Measurements from ENCODE around the gene MYO7A. TPM values are rescaled to one million over a fixed set of nuclear protein-coding genes. Genes with fewer than 3 reads are reported as not detected.
A peak's percentile ranks its signal among the peaks of the same experiment; 100 is the strongest.

MYO7A gene
- total RNA-seq, 1 experiment from 2014 or later, result not detected

GRCh38 chr11:77107950-77108349, 20.1 kb upstream of the MYO7A start:
- DNase-seq (ENCODE audit: low read depth), result peak; percentile 85
- in situ Hi-C loops (cut with HindIII; ENCODE audit: low pct_unique_long_range_greater_than_20kb, low sequenced_read_pairs), result no loop called here

DNA sequence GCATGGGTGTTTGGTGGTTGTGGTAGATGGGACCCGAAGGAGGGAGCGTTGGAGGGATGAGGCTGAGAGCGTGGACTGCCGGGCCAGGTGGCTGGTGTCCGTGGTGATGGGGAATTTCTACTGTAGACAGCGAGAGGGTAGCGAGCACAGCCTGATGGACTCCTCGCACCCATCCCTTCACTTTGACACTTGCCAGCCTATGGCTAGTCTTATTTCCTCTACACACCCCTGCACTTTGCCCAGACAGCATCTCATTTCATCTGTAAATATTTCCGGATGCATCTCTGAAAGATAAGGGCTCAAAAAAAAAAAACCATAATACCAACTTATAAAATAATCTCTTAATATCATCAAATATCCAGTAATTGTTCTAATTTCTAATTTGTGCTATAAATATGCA, 19.6 kb upstream of the MYO7A start:
- in situ Hi-C loops (cut with HindIII; ENCODE audit: low pct_unique_long_range_greater_than_20kb, low sequenced_read_pairs), result no loop called here
- DNase-seq (ENCODE audit: low read depth), result no peak

- in situ Hi-C loops (cut with HindIII; ENCODE audit: low pct_unique_long_range_greater_than_20kb, low sequenced_read_pairs), result no loop called here
- no peak for DNase-seq (ENCODE audit: low read depth)
Measured at GRCh38 chr11:77109236-77110019, 18.6 kb upstream of the MYO7A start.

- in situ Hi-C loops (cut with HindIII; ENCODE audit: low pct_unique_long_range_greater_than_20kb, low sequenced_read_pairs), result no loop called here
- no peak for DNase-seq (ENCODE audit: low read depth)
Measured at GRCh38 chr11:77110836-77111235, 17.2 kb upstream of the MYO7A start.

DNA sequence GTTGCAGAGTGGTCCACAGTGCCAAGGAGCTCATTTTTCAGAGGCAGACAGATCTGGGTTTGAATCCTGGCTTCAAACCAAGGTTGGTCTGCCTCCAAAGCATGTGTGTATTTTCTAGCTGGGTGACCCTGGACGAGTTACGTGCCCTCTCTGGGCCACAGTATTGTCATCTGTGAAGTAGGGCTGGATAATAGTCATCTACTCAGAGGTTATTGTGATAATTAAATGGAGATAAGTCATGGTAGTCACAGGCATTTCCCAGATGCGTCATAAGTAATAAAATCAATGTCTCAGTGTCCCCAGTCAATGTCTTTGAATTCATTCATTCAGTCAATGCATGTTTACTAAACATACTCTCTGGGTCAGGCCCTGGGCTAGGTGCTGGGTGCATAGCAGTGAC, 16.8 kb upstream of the MYO7A start:
- in situ Hi-C loops (cut with HindIII; ENCODE audit: low pct_unique_long_range_greater_than_20kb, low sequenced_read_pairs), result no loop called here
- DNase-seq (ENCODE audit: low read depth), result no peak

DNA sequence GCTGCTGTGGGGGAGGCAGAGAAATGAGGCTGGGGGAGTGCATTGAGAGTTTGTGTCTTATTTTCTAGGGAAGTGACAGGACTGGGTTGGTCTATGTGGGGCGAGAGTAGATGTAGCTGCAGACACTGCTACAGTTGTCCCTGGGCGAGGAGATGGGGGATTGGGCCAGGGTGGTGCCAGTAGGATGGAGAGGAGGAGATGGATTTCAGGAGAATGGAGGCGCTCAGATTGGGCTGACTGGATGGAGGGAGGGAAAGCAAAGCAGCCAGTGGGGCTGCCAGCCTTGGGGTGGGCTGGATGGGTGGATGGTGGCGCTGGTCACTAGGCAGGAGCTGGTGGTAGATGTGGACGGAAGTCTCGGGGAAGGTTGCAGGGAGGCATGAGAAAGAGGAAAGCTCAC, 16.1 kb upstream of the MYO7A start:
- DNase-seq (ENCODE audit: low read depth), result no peak
- in situ Hi-C loops (cut with HindIII; ENCODE audit: low pct_unique_long_range_greater_than_20kb, low sequenced_read_pairs), result no loop called here

DNA sequence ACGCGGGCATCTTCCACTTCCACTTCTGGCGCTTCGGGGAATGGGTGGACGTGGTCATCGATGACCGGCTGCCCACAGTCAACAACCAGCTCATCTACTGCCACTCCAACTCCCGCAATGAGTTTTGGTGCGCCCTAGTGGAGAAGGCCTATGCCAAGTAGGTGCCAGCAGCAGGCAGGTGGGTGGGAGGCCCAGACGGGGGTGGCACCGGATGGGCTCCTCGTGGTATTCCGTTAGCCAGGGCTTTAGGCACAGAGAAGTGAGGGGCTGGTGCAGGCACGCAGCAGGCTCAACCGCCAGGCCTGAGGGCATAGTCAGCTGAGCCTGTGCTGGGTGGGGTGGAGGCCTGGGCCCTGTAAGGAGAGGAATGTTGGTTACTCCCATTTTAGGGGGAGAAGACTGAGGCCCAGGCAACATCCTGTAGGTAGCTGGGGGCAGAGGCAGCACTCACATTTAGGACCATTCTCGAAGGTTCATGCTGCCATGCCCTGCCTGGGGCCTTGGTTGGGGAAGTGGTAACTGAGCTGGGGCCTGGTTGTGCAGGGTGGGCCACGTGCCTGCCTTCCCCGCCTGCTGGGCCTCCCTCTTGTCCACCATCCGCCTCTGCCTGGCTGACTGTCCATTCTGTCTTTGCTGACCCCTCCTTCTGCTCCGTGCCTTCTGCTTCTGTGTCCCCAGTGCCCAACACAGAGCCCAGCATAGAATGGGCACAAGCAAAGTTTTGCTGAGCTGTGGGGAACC, 15.2 kb upstream of the MYO7A start:
- in situ Hi-C loops (cut with HindIII; ENCODE audit: low pct_unique_long_range_greater_than_20kb, low sequenced_read_pairs), result no loop called here
- DNase-seq (ENCODE audit: low read depth), result no peak

- peak; percentile 31 for DNase-seq (ENCODE audit: low read depth)
- in situ Hi-C loops (cut with HindIII; ENCODE audit: low pct_unique_long_range_greater_than_20kb, low sequenced_read_pairs), result no loop called here
Measured at GRCh38 chr11:77113382-77114088, 14.5 kb upstream of the MYO7A start.

DNA sequence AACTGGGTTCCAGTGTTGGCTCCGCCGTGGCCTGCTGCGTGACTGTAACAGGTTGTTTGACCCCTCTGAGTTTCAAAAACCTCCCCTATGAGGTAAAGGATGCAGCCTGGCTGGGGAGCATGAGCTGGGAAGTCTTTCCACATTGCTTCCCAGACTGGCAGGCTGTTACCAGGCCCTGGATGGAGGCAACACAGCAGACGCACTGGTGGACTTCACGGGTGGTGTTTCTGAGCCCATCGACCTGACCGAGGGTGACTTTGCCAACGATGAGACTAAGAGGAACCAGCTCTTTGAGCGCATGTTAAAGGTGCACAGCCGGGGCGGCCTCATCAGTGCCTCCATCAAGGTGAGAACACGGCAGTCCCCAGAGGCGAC, 14.0 kb upstream of the MYO7A start:
- in situ Hi-C loops (cut with HindIII; ENCODE audit: low pct_unique_long_range_greater_than_20kb, low sequenced_read_pairs), result no loop called here
- DNase-seq (ENCODE audit: low read depth), result no peak

GRCh38 chr11:77115181-77115611, 12.8 kb upstream of the MYO7A start:
- no peak for DNase-seq (ENCODE audit: low read depth)
- in situ Hi-C loops (cut with HindIII; ENCODE audit: low pct_unique_long_range_greater_than_20kb, low sequenced_read_pairs), result no loop called here

DNA sequence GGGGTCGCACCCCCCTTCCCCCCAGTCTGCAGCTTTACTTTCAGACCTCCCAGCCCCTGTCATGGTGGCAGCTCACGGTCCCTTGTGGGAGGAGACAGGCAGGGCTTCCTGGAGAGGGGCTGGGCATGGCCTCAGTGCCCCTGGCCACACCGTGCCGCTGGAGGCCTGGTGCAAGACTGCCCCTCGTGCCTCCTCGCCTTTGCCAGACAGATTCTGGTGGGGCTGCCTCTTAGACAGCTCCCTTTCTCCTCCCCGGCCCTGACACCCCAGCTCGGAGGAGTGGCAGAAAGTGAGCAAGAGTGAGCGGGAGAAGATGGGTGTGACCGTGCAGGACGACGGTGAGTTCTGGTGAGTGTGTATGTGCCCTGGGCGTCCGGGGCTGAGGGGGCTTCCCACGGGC, 12.1 kb upstream of the MYO7A start:
- no peak for DNase-seq (ENCODE audit: low read depth)
- in situ Hi-C loops (cut with HindIII; ENCODE audit: low pct_unique_long_range_greater_than_20kb, low sequenced_read_pairs), result no loop called here

GRCh38 chr11:77117492-77117891, 10.6 kb upstream of the MYO7A start:
- DNase-seq (ENCODE audit: low read depth), result no peak
- in situ Hi-C loops (cut with HindIII; ENCODE audit: low pct_unique_long_range_greater_than_20kb, low sequenced_read_pairs), result no loop called here

GRCh38 chr11:77118086-77118485, 10.0 kb upstream of the MYO7A start:
- no peak for DNase-seq (ENCODE audit: low read depth)
- in situ Hi-C loops (cut with HindIII; ENCODE audit: low pct_unique_long_range_greater_than_20kb, low sequenced_read_pairs), result no loop called here

DNA sequence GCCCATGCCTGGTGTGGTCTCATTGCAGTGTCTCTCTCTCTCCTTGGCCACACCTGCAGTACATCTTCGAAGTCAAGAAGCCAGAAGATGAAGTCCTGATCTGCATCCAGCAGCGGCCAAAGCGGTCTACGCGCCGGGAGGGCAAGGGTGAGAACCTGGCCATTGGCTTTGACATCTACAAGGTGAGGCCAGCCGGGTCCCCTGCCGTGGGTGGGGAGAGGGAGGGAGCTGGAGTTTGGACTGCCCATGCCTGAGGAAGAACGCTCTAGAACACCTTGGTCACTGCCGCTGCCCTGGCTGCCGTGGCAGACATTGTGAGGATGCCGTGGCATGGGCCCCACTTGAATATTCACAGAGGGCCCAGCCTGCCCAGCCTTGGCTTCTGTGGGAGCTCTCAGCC, 9.1 kb upstream of the MYO7A start:
- in situ Hi-C loops (cut with HindIII; ENCODE audit: low pct_unique_long_range_greater_than_20kb, low sequenced_read_pairs), result no loop called here
- no peak for DNase-seq (ENCODE audit: low read depth)

DNA sequence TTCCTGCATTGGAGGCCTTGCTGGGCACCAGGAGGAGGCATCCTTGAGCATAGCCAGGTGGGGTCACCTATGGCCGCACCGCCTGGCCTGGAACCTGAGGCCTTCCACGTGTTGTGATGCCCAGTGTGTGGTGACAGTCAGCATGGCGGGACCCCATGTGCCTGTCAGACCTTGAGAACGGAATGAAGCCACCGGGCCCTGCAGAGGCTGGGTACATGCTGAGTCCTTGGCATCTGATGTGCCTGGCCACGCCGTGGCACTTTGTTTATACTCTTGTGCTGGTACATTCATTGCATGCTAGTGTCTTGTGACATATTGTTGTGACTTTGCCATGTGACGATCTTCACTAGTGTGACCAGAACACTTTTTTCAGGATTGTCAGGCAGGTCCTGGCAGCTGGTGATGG, 8.5 kb upstream of the MYO7A start:
- DNase-seq (ENCODE audit: low read depth), result no peak
- in situ Hi-C loops (cut with HindIII; ENCODE audit: low pct_unique_long_range_greater_than_20kb, low sequenced_read_pairs), result no loop called here

GRCh38 chr11:77120571-77120970, 7.5 kb upstream of the MYO7A start:
- in situ Hi-C loops (cut with HindIII; ENCODE audit: low pct_unique_long_range_greater_than_20kb, low sequenced_read_pairs), result no loop called here
- DNase-seq (ENCODE audit: low read depth), result no peak

DNA sequence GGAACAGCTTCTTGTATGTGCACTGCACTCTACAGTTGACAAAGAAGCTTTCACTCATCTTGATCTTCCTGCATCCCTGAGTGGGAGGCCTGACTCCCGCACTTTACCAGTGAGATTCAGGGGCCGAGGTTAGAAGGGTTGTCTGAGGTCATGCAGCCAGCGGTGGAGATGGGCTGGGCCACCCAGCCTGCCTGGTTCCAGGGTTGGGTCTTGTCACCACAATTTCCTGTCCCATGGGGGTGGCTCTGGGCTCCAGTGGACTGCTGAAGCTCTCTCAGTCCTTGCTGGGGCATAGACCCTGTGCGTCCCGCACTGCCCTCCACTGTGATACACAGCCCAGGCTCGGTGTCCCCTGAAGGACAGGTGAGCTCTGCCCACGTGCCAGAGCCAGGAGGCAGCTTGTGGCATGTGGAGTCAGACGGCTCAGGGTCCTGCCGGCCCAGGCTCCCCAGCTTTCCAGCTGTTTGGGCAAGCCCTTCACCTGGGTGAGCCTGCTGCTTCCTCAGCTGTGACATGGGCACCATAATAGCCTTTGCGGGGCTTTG, 6.9 kb upstream of the MYO7A start:
- no peak for DNase-seq (ENCODE audit: low read depth)
- in situ Hi-C loops (cut with HindIII; ENCODE audit: low pct_unique_long_range_greater_than_20kb, low sequenced_read_pairs), result no loop called here

DNA sequence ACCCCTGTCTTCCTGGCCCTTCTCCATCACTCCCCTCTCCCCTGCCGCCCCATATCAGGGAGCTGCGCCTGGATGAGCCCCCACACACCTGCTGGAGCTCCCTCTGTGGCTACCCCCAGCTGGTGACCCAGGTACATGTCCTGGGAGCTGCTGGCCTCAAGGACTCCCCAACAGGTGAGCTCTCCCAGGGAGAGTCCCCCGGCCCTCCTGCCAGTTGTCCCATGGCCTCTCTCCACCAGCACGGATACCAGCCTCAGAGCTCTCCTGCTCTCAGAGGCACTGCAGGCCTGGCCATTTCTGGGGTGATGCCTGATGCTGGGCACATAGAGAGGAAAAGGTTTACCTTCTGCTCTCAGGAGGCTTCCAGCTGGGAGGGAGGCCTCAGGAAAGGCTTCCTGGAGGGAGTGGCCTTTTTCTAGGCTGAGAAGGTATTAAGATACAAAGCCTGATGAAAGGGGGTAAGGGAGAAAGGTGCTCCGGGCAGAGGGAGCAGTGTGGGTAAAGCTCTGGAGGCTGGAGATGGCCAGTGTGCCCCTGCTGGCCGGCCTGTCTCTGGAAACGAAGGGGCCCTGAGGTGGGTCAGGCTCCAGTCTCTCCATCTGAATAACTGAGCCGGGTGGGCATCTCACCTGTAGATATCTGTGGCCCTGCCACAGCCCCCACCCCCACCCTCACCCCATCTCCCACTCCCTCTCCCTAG, 6.0 kb upstream of the MYO7A start:
- no peak for DNase-seq (ENCODE audit: low read depth)
- in situ Hi-C loops (cut with HindIII; ENCODE audit: low pct_unique_long_range_greater_than_20kb, low sequenced_read_pairs), result no loop called here

Data from Caki2 (cell line).